ENCODE measurements around the gene RYK.
A peak's percentile ranks its signal among the peaks of the same experiment; 100 is the strongest.
"Not testable (repeated sequence)": the region's sequence is repeated elsewhere in the genome, so short reads cannot be mapped to it uniquely, and the experiment has no call there.

DNA sequence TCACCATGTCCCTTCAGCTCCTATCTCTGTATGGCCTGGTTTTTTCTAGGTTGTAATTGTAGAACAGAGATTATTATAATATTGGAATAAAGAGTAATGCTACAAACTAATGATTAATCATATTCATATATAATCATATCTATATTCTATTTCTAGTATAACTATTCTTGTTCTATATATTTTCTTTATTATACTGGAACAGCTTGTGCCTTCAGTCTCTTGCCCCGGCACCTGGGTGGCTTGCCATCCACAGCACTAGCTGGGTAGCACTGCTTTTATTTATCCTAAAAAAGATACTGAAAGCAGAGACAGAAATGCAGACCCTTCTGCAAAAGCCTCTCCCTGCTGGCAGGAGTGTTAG is 25.9 kb downstream of the RYK start:
- TF ChIP-seq, protein P1, sequence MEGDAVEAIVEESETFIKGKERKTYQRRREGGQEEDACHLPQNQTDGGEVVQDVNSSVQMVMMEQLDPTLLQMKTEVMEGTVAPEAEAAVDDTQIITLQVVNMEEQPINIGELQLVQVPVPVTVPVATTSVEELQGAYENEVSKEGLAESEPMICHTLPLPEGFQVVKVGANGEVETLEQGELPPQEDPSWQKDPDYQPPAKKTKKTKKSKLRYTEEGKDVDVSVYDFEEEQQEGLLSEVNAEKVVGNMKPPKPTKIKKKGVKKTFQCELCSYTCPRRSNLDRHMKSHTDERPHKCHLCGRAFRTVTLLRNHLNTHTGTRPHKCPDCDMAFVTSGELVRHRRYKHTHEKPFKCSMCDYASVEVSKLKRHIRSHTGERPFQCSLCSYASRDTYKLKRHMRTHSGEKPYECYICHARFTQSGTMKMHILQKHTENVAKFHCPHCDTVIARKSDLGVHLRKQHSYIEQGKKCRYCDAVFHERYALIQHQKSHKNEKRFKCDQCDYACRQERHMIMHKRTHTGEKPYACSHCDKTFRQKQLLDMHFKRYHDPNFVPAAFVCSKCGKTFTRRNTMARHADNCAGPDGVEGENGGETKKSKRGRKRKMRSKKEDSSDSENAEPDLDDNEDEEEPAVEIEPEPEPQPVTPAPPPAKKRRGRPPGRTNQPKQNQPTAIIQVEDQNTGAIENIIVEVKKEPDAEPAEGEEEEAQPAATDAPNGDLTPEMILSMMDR (IDR thresholded peaks at IDR 0.05), result peak in 1 of 7 experiments; percentile 23
- not testable (repeated sequence) for TF ChIP-seq EP300 (IDR thresholded peaks at IDR 0.05)
